ENCODE data around the gene HBD.
"Not testable (repeated sequence)": the region's sequence is repeated elsewhere in the genome, so short reads cannot be mapped to it uniquely, and the experiment has no call there.

The HBD gene

GRCh38 chr11:5234381-5234834, at the start of gene HBD:
Gene HBD, minus strand, starts transcription at chr11:5234483. Its CDS starts 50 bp downstream, at chr11:5234433.
- no peak for DNase-seq (ENCODE audit: low read depth in 2 of 2)

GRCh38 chr11:5283882-5284281, 49.6 kb upstream of the HBD start:
- no peak for DNase-seq (ENCODE audit: low read depth in 2 of 2)

- DNase-seq (ENCODE audit: low read depth in 2 of 2), result no peak
These were observed 48.8 kb upstream of the HBD start for GRCh38 chr11:5283086-5283485.

- DNase-seq (ENCODE audit: low read depth in 2 of 2), result no peak
These were observed 48.3 kb upstream of the HBD start for GRCh38 chr11:5282628-5283027.

- DNase-seq (ENCODE audit: low read depth in 2 of 2), result no peak
These were observed 47.3 kb upstream of the HBD start for GRCh38 chr11:5281596-5281995.

GRCh38 chr11:5280582-5281102, 46.4 kb upstream of the HBD start:
- DNase-seq (ENCODE audit: low read depth in 2 of 2), result no peak

GRCh38 chr11:5279471-5280090, 45.3 kb upstream of the HBD start:
- no peak for DNase-seq (ENCODE audit: low read depth in 2 of 2)

- no peak for DNase-seq (ENCODE audit: low read depth in 2 of 2)
These were observed 43.6 kb upstream of the HBD start for GRCh38 chr11:5277807-5278382.

GRCh38 chr11:5276697-5277096, 42.4 kb upstream of the HBD start:
- DNase-seq (ENCODE audit: low read depth in 2 of 2), result no peak

- no peak for DNase-seq (ENCODE audit: low read depth in 2 of 2)
These were observed 41.3 kb upstream of the HBD start for GRCh38 chr11:5275369-5276110.

- no peak for DNase-seq (ENCODE audit: low read depth in 2 of 2)
These were observed 40.1 kb upstream of the HBD start for GRCh38 chr11:5274395-5274794.

- DNase-seq (ENCODE audit: low read depth in 2 of 2), result no peak
These were observed 38.2 kb upstream of the HBD start for GRCh38 chr11:5272395-5273017.

- DNase-seq (ENCODE audit: low read depth in 2 of 2), result no peak
These were observed 35.4 kb upstream of the HBD start, which contains the start of gene HBE1 for GRCh38 chr11:5269715-5270147. Gene HBE1, minus strand, starts transcription at chr11:5269945. Its CDS starts 55 bp downstream, at chr11:5269890.

- DNase-seq (ENCODE audit: low read depth in 2 of 2), result no peak
These were observed 32.8 kb upstream of the HBD start for GRCh38 chr11:5267033-5267563.

- no peak for DNase-seq (ENCODE audit: low read depth in 2 of 2)
These were observed 32.3 kb upstream of the HBD start for GRCh38 chr11:5266609-5267008.

GRCh38 chr11:5265832-5266231, 31.5 kb upstream of the HBD start:
- no peak for DNase-seq (ENCODE audit: low read depth in 2 of 2)

GRCh38 chr11:5258543-5259262, 24.4 kb upstream of the HBD start:
- DNase-seq (ENCODE audit: low read depth in 2 of 2), result no peak

- no peak for DNase-seq (ENCODE audit: low read depth in 2 of 2)
These were observed 23.0 kb upstream of the HBD start for GRCh38 chr11:5257296-5257695.

GRCh38 chr11:5254646-5255413, 20.5 kb upstream of the HBD start, which contains the start of gene HBG2:
Gene HBG2, minus strand, starts transcription at chr11:5254781. Its CDS starts 53 bp downstream, at chr11:5254728.
- DNase-seq (ENCODE audit: low read depth in 2 of 2), result not testable (repeated sequence)

- not testable (repeated sequence) for DNase-seq (ENCODE audit: low read depth in 2 of 2)
These were observed 19.7 kb upstream of the HBD start for GRCh38 chr11:5254023-5254422.

All from stimulated activated CD8-positive, alpha-beta memory T cell treated with anti-CD3 and anti-CD28 coated beads, Interleukin-2, amount 100 ng/mL, for 1 hour (primary cell).